Measurements from ENCODE around the gene JOSD2. TPM values are rescaled to one million over a fixed set of nuclear protein-coding genes. Genes with fewer than 3 reads are reported as not detected.

The JOSD2 gene
- total RNA-seq, 3 donors from 2014 or later, result 33.4 to 41.2 (median 37.2) TPM

- DNase-seq (no peak), ATAC-seq (no peak)
- H3K4me1 ChIP-seq (ENCODE audit: low read depth), result no peaks in the 10 kb centered on the region
- intact Hi-C loops (cut with DNase I, micrococcal nuclease), result loop anchor here (5.0 to 10.0 kb wide), 2 partner anchors 97 to 100 kb away; partner anchors contain the start of gene NAPSA (in 2 of the 2)
- no peak for TF ChIP-seq CTCF (IDR thresholded peaks at IDR 0.05)
- H3K4me3 ChIP-seq, result no peak overlapping the region
- no peaks in the 10 kb centered on the region for H3K36me3 ChIP-seq (ENCODE audit: low read depth)
- no peaks in the 10 kb centered on the region for H3K9me3 ChIP-seq
These were observed 46.6 kb downstream of the JOSD2 start for GRCh38 chr19:50464348-50464747.

GRCh38 chr19:50462970-50463369 lies 48.0 kb downstream of the JOSD2 start:
- no peaks in the 10 kb centered on the region for H3K4me1 ChIP-seq (ENCODE audit: low read depth)
- no peak for TF ChIP-seq CTCF (IDR thresholded peaks at IDR 0.05)
- no peak overlapping the region for H3K4me3 ChIP-seq
- no peaks in the 10 kb centered on the region for H3K36me3 ChIP-seq (ENCODE audit: low read depth)
- intact Hi-C loops (cut with DNase I, micrococcal nuclease), result loop anchor here (5.0 to 10.0 kb wide), 2 partner anchors 96 to 98 kb away; partner anchors contain the start of gene NAPSA (in 2 of the 2)
- ATAC-seq (no peak), DNase-seq (no peak)
- no peaks in the 10 kb centered on the region for H3K9me3 ChIP-seq

- ATAC-seq (peak; percentile 85), DNase-seq (peak in 2 of 3 donors; percentile 70 to 76)
- intact Hi-C loops (cut with DNase I, micrococcal nuclease), result loop anchor here (5.0 to 10.0 kb wide), 2 partner anchors 94 to 96 kb away; partner anchors contain the start of gene NAPSA (in 2 of the 2)
- TF ChIP-seq CTCF (IDR thresholded peaks at IDR 0.05), result peak; percentile 75
- H3K4me1 ChIP-seq (ENCODE audit: low read depth), result no peaks in the 10 kb centered on the region
- no peaks in the 10 kb centered on the region for H3K36me3 ChIP-seq (ENCODE audit: low read depth)
- no peak overlapping the region for H3K4me3 ChIP-seq
- H3K9me3 ChIP-seq, result no peaks in the 10 kb centered on the region
These were observed 49.7 kb downstream of the JOSD2 start for GRCh38 chr19:50461066-50461875.

GRCh38 chr19:50460161-50460765 lies 50.7 kb downstream of the JOSD2 start:
- ATAC-seq (peak; percentile 16), DNase-seq (no peak)
- H3K9me3 ChIP-seq, result no peaks in the 10 kb centered on the region
- no peaks in the 10 kb centered on the region for H3K4me1 ChIP-seq (ENCODE audit: low read depth)
- intact Hi-C loops (cut with DNase I, micrococcal nuclease), result loop anchor here (5.0 to 10.0 kb wide), 2 partner anchors 93 to 95 kb away; partner anchors contain the start of gene NAPSA (in 2 of the 2)
- H3K36me3 ChIP-seq (ENCODE audit: low read depth), result no peaks in the 10 kb centered on the region
- no peak for TF ChIP-seq CTCF (IDR thresholded peaks at IDR 0.05)
- no peak overlapping the region for H3K4me3 ChIP-seq

GRCh38 chr19:50459638-50460037 lies 51.4 kb downstream of the JOSD2 start:
- TF ChIP-seq CTCF (IDR thresholded peaks at IDR 0.05), result no peak
- Histone ChIP-seq H3K4me1 (ENCODE audit: low read depth) (no peaks in the 10 kb centered on the region), H3K4me3 (no peak overlapping the region), H3K36me3 (ENCODE audit: low read depth) (no peaks in the 10 kb centered on the region), H3K9me3 (no peaks in the 10 kb centered on the region)
- intact Hi-C loops (cut with DNase I, micrococcal nuclease), result loop anchor here (5.0 to 10.0 kb wide), 2 partner anchors 92 to 95 kb away; partner anchors contain the start of gene NAPSA (in 2 of the 2)
- DNase-seq (no peak), ATAC-seq (no peak)

Measured in mucosa of descending colon (tissue), 3 donors.